Left ventricle myocardium inferior (tissue), 1 donor: Measurements from ENCODE around the gene NUP50. TPM values are rescaled to one million over a fixed set of nuclear protein-coding genes. Genes with fewer than 3 reads are reported as not detected.

ENCODE experiments used
- DNase-seq: peaks from one replicate; pipeline ENCODE4 v3.0.0-alpha.2; 2020
- H3K27ac ChIP-seq: fragments of 200-600 bp; replicated peaks from 2 replicates; pipeline ENCODE4 v1.8.0; 2021
- H3K27me3 ChIP-seq: fragments of 200-600 bp; 2 replicates; pipeline ENCODE4 v1.8.0; 2021; ENCODE audit warnings: low read depth
- H3K36me3 ChIP-seq: fragments of 200-600 bp; 2 replicates; pipeline ENCODE4 v1.8.0; 2021
- H3K4me1 ChIP-seq: fragments of 200-600 bp; 2 replicates; pipeline ENCODE4 v1.8.0; 2021
- H3K4me3 ChIP-seq: fragments of 200-600 bp; 2 replicates; pipeline ENCODE4 v1.8.0; 2021; ENCODE audit warnings: mild to moderate bottlenecking, moderate library complexity
- H3K9me3 ChIP-seq: fragments of 200-600 bp; replicated peaks from 2 replicates; pipeline ENCODE4 v1.8.0; 2021
- CTCF ChIP-seq: fragments of 200-600 bp; IDR thresholded peaks from 2 replicates; pipeline ENCODE4 v1.8.0; 2021; ENCODE audit warnings: antibody characterized with exemption, mild to moderate bottlenecking, borderline replicate concordance
- intact Hi-C: fragments of 100-400 bp; cut with micrococcal nuclease; formaldehyde crosslinking; loops from one replicate; pipeline ENCODE4 v1.11.0; 2022
- total RNA-seq: library from RNA; stranded (reverse); fragmentation: NEBNext Ultra II Directional; extraction: Animal tissue kit (Norgen Biotek cat#: 25700); gene quantifications from one replicate; pipeline ENCODE4 v1.2.1, GENCODE V29; 2021
- donor health status: DM: no; HTN: yes; CAD: no; lungs with severe emphysema.

Gene NUP50
- total RNA-seq, 1 donor from 2014 or later: 12.9 TPM

- intact Hi-C loops: no loop called here
- H3K4me1 ChIP-seq: peaks cover 13% of the 10 kb centered on the region
- H3K4me3 ChIP-seq: no peak overlapping the region
- no peak for TF ChIP-seq CTCF
- H3K27me3 ChIP-seq: no peaks in the 10 kb centered on the region
- DNase-seq: no peak
- H3K36me3 ChIP-seq: no peaks in the 10 kb centered on the region
- peak overlapping the region; percentile 36 for H3K27ac ChIP-seq
- H3K9me3 ChIP-seq: no peaks in the 10 kb centered on the region
Measured at GRCh38 chr22:45228401-45228754, 64.7 kb downstream of the NUP50 start.

GRCh38 chr22:45229181-45229580 lies 65.5 kb downstream of the NUP50 start:
- peaks cover 13% of the 10 kb centered on the region for H3K4me1 ChIP-seq
- DNase-seq: no peak
- intact Hi-C loops: no loop called here
- no peaks in the 10 kb centered on the region for H3K36me3 ChIP-seq
- H3K27me3 ChIP-seq: no peaks in the 10 kb centered on the region
- no peak overlapping the region for H3K4me3 ChIP-seq
- no peak for TF ChIP-seq CTCF
- no peak overlapping the region for H3K27ac ChIP-seq
- H3K9me3 ChIP-seq: no peaks in the 10 kb centered on the region

GRCh38 chr22:45230026-45230721 lies 66.4 kb downstream of the NUP50 start:
- intact Hi-C loops: no loop called here
- H3K4me1 ChIP-seq: peaks cover 13% of the 10 kb centered on the region

GRCh38 chr22:45231293-45231692 lies 67.6 kb downstream of the NUP50 start:
- intact Hi-C loops: no loop called here
- no peak overlapping the region for H3K4me3 ChIP-seq
- H3K36me3 ChIP-seq: no peaks in the 10 kb centered on the region
- H3K27ac ChIP-seq: no peak overlapping the region
- peaks cover 7% of the 10 kb centered on the region for H3K4me1 ChIP-seq
- no peaks in the 10 kb centered on the region for H3K9me3 ChIP-seq
- no peak for DNase-seq
- TF ChIP-seq CTCF: no peak
- H3K27me3 ChIP-seq: no peaks in the 10 kb centered on the region

More at GRCh38 chr22:45230026-45230721, 66.4 kb downstream of the NUP50 start:
- no peak overlapping the region for H3K4me3 ChIP-seq
- H3K27ac ChIP-seq: no peak overlapping the region
- no peak for TF ChIP-seq CTCF
- H3K36me3 ChIP-seq: no peaks in the 10 kb centered on the region
- H3K27me3 ChIP-seq: no peaks in the 10 kb centered on the region
- no peaks in the 10 kb centered on the region for H3K9me3 ChIP-seq
- no peak for DNase-seq

GRCh38 chr22:45233386-45233785 lies 69.7 kb downstream of the NUP50 start:
- DNase-seq: no peak
- no peak overlapping the region for H3K27ac ChIP-seq
- H3K36me3 ChIP-seq: no peaks in the 10 kb centered on the region
- no peaks in the 10 kb centered on the region for H3K4me1 ChIP-seq
- H3K27me3 ChIP-seq: no peaks in the 10 kb centered on the region
- intact Hi-C loops: no loop called here
- H3K4me3 ChIP-seq: no peak overlapping the region
- no peaks in the 10 kb centered on the region for H3K9me3 ChIP-seq
- TF ChIP-seq CTCF: no peak
